Activated T-helper 2 cell treated with anti-CD3 and anti-CD28 coated beads, Interferon-gamma antibody, Interleukin-2, Interleukin-4, amounts not matched to agents 10 μg/mL and 5 μg/mL and 100 μg/mL, durations not matched to agents 14 hours and 24 hours and 36 hours (primary cell): ENCODE results near the gene SLC26A9. TPM values are rescaled to one million over a fixed set of nuclear protein-coding genes. Genes with fewer than 3 reads are reported as not detected.

ENCODE experiments used
- DNase-seq: peaks from one replicate; pipeline ENCODE4 v3.0.0; 2021; ENCODE audit warnings: low spot score
- H3K27ac Mint-ChIP-seq: one replicate; pipeline ENCODE4 v1.8.0; 2021; ENCODE audit warnings: mixed read lengths
- H3K27me3 Mint-ChIP-seq: one replicate; pipeline ENCODE4 v1.8.0; 2021; ENCODE audit warnings: low read depth, mixed read lengths
- H3K36me3 Mint-ChIP-seq: one replicate; pipeline ENCODE4 v1.8.0; 2021; ENCODE audit warnings: low read depth, mixed read lengths
- H3K4me1 Mint-ChIP-seq: one replicate; pipeline ENCODE4 v1.8.0; 2021; ENCODE audit warnings: low read depth, mixed read lengths
- H3K4me3 Mint-ChIP-seq: one replicate; pipeline ENCODE4 v1.8.0; 2021; ENCODE audit warnings: low read depth, mild to moderate bottlenecking, moderate library complexity, mixed read lengths
- H3K9me3 Mint-ChIP-seq: one replicate; pipeline ENCODE4 v1.8.0; 2021; ENCODE audit warnings: mixed read lengths
- intact Hi-C: fragments of 100-400 bp; cut with micrococcal nuclease; formaldehyde crosslinking; loops from one replicate; pipeline ENCODE4 v1.15.1; 2023
- total RNA-seq: library from RNA; stranded (reverse); gene quantifications from 2 replicates; pipeline ENCODE4 v1.2.3, GENCODE V29; 2022

The SLC26A9 gene
- total RNA-seq, 1 donor from 2014 or later = not detected

DNA sequence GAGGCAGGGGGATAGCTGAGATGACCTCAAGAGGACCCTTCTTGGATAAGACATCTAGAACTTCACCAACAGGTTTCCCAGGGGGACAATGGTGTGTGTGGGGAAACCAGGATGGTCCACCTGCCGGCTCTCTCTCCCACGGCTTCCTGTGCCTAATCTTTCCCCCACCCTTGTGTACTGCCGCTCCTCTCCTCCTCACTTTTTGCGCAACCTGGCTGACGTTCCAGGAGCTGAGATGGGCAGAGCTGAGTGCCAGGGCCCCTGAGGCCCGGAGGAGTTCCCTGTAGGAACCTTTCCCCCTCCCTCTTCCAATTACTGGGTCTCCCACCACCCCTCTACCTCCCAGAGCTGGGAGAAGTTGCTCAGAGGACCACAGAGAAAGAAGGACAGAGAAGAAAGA lies 6.9 kb downstream of the SLC26A9 start:
- intact Hi-C loops = no loop called here
- Mint-ChIP-seq H3K27ac (no peak overlapping the region), H3K27me3 (peaks cover 20% of the 10 kb centered on the region), H3K4me3 (no peak overlapping the region), H3K36me3 (no peaks in the 10 kb centered on the region), H3K4me1 (no peaks in the 10 kb centered on the region), H3K9me3 (no peaks in the 10 kb centered on the region)
- no peak for DNase-seq

DNA sequence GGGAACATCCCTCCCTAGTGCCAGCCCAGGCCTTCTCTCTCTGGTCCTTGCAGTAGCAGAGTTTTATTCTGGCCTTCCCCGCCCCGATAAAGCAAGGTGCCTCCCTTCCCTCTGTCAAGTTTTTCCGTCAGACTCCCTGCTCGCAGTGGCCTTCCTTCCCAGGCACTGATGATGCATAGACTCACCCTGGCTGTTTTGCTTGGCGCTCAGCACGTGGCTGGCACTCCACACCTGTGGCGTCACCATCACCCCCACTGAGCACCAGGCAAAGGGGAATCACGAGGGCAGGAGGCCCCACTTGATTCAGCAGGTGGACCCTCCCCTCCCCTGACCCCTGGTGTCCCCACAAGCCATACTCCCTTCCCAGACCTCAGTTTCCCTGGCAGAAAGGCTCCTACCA lies 7.4 kb downstream of the SLC26A9 start:
- Mint-ChIP-seq H3K4me3 (no peak overlapping the region), H3K9me3 (no peaks in the 10 kb centered on the region), H3K27ac (no peak overlapping the region), H3K4me1 (no peaks in the 10 kb centered on the region), H3K27me3 (peaks cover 20% of the 10 kb centered on the region), H3K36me3 (no peaks in the 10 kb centered on the region)
- DNase-seq = no peak
- intact Hi-C loops = no loop called here

DNA sequence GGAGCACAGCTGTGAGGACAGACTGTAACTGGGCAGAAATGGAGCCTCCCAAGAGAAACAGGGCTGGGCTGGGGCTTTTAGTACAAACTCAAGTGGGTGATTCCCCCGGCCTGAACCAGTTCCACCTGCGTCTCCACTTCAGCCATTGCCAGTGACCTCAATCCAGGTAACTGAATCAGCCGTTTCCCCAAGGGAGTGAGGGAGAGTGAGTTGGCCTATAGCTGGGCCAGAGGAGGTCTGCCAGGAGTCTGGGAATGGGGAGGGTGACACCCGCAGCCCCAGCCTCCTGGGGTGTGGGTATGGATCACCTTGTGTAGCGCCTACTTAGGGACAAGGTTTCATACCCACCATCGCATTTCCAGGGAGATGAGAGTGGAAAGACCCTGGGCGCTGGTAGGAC lies 8.5 kb downstream of the SLC26A9 start:
- Mint-ChIP-seq H3K36me3 (no peaks in the 10 kb centered on the region), H3K4me3 (no peak overlapping the region), H3K27me3 (peaks cover 25% of the 10 kb centered on the region), H3K9me3 (no peaks in the 10 kb centered on the region), H3K4me1 (no peaks in the 10 kb centered on the region), H3K27ac (no peak overlapping the region)
- no peak for DNase-seq
- intact Hi-C loops = no loop called here

DNA sequence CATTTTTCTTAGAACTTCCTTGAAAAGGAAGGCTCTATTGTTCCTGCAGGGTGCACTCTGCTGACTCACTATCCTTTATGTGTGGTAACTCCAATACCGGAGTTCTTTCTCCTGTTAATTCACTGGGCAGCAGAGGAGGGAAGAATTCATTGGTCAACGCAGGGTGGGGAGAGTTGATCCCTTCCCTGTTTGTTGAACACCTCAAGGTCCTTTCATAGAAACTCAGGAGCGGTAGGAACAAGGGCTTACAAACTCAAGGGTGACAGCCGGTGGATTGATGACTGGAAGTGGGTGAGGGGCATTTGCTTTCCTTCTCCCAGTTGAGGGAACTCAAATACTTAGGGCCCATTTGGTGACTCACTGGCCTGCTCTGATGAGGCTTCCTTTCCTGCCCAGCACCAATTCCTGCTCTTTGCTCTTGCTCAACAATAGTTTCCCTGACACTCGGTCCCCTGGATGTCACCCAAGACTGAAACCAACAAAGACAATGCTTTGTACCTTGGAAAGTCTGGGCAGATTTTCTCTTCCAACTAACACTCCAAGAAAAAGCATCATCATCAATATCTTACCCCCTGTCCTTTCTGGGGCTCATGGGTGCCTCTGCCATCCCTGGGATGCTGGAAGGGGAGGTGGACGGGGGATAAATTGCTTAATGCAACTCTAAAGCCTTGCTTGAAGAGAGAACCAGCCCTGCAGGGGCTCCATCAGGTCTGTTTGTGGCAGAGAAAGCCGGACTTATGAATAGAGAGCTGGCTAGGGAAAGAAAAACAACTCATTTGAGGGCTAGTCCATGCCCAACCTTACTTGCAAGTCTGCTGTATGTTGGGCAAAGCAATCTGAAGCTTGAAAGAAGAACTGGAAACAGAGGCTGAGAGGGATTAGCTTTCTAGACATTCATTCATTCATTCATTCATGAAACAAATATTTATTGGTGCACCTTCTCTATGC lies 9.3 kb downstream of the SLC26A9 start:
- Mint-ChIP-seq H3K9me3 (no peaks in the 10 kb centered on the region), H3K4me1 (no peaks in the 10 kb centered on the region), H3K4me3 (no peak overlapping the region), H3K27ac (no peak overlapping the region), H3K36me3 (no peaks in the 10 kb centered on the region), H3K27me3 (peaks cover 23% of the 10 kb centered on the region)
- DNase-seq = no peak
- intact Hi-C loops = no loop called here

DNA sequence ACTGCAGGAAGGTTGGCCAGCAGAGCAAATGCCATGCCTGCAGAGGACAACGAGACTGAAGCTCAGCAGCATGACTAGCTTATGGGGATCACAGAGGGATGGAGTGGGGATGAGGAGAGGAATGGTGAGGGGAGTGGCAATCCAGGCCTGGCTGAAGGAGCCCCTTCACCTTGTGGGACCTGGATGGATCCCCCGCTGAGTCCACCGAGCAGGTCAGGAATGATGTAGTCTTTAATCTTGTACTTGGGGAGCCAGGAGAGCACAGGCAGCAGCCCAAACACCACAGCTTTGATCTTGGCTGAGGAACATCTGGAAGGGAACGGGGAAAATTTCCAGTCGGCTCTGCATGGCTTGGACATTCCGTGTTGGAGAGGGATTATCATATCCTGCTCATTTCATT lies 10.5 kb downstream of the SLC26A9 start:
- no peak for DNase-seq
- H3K27ac Mint-ChIP-seq = no peak overlapping the region

DNA sequence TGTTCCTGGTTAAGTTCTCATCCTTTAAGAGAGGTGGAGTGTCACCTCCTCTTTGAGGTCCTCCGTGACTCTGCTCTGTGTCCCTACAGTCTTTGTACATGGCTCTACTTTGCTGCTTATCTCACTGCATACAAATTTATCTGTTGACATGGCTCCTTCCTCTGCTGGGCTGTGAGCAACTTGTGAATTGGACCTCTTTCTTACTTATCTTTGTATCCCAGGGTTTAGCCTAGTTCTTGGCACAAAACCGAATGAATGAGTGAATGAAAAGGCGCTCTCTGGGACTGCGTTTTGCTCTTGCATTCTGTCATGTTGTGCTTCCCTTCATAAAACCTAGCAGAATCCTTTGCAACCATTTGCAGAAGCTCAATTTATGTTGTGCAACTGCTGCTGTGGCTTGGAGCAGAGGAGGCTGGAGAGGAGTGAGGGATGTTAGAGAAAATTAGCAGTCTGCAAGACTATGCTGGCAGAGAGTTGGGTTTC lies 12.4 kb downstream of the SLC26A9 start:
- Mint-ChIP-seq H3K9me3 (no peaks in the 10 kb centered on the region), H3K36me3 (no peaks in the 10 kb centered on the region), H3K4me3 (no peak overlapping the region), H3K4me1 (no peaks in the 10 kb centered on the region), H3K27me3 (peaks cover 10% of the 10 kb centered on the region), H3K27ac (no peak overlapping the region)
- no peak for DNase-seq
- intact Hi-C loops = no loop called here

More for the DNA sequence above, 10.5 kb downstream of the SLC26A9 start:
- Mint-ChIP-seq H3K4me1 (no peaks in the 10 kb centered on the region), H3K9me3 (no peaks in the 10 kb centered on the region), H3K36me3 (no peaks in the 10 kb centered on the region), H3K4me3 (no peak overlapping the region), H3K27me3 (peaks cover 17% of the 10 kb centered on the region)
- intact Hi-C loops = no loop called here

DNA sequence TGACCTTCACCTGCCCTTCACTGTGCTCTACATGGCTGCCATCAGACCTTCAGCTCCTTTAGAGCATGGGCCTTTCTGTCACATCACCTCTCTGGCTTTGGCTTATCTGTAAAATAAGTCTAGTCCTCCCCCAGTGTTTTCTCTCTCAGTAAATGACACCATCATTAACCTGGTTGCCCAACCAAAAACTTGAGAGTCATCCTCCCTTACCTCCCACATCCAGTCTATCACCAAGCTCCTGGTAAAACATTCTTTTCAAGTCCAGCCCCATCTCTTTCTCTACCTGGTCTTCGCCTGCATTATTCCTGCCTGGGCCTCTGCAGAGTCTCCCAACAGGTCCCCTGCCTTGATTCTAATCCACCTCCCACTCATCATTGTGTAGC lies 13.1 kb downstream of the SLC26A9 start:
- H3K9me3 Mint-ChIP-seq = no peaks in the 10 kb centered on the region
- H3K4me3 Mint-ChIP-seq = no peak overlapping the region
- no peaks in the 10 kb centered on the region for H3K36me3 Mint-ChIP-seq
- intact Hi-C loops = no loop called here
- peaks cover 10% of the 10 kb centered on the region for H3K27me3 Mint-ChIP-seq
- DNase-seq = no peak
- H3K4me1 Mint-ChIP-seq = no peaks in the 10 kb centered on the region
- no peak overlapping the region for H3K27ac Mint-ChIP-seq

DNA sequence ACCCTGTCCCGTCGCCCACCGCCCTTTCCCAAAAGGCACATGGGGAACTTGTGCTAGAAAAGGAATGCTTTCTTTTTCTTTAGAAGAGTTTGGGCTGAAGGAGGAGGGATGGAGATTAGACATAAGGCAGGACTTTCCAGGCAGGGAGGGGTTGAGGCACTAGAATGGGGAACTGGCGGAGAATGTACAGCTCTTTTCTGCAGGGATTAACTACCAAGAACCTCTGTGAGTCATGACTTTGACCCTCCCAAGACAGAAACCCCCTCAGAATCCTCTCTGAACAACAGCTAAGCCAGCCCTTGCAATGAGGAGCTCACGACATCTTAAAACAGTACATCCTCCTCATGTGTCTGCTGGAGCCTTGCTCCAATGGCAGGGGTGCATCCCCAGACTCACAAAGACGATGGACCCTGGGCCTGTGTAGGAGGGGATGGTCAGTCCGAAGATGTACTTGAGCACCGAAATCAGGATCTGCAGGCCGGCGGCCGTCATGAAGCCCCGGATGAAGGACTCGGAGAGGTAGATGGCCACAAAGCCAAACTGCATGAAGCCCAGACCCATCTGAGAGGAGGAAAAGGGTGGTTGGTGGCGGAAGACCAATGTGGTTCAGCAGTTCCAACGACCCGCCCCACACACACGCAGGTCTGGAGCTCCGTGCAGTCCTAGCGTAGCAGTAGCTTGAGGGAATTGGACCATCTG lies 13.6 kb downstream of the SLC26A9 start:
- intact Hi-C loops = no loop called here
- Mint-ChIP-seq H3K36me3 (no peaks in the 10 kb centered on the region), H3K27me3 (peaks cover 10% of the 10 kb centered on the region), H3K9me3 (no peaks in the 10 kb centered on the region), H3K4me3 (no peak overlapping the region), H3K4me1 (no peaks in the 10 kb centered on the region), H3K27ac (no peak overlapping the region)
- DNase-seq = no peak

DNA sequence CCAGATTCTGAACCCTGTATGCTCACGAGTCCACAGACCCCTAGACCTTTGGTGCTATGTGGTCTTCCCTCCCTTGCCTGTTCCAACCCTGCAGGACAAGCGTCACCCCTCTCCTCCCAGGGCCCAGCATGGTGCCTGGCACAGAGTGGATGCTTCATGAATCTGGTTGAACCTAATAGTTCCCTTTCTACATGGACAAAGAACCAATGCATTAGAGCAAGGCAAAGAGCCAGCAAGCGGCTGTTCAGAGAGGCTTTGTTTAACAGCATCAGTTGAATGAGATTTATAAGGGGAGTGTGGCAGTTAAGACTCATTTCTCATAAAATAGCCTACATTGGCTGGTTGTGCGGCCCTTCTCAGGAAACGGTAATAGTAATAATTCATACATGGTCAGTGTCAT lies 14.9 kb downstream of the SLC26A9 start:
- no peaks in the 10 kb centered on the region for H3K4me1 Mint-ChIP-seq
- no peak overlapping the region for H3K4me3 Mint-ChIP-seq
- H3K27me3 Mint-ChIP-seq = peaks cover 10% of the 10 kb centered on the region
- H3K27ac Mint-ChIP-seq = no peak overlapping the region
- intact Hi-C loops = no loop called here
- no peaks in the 10 kb centered on the region for H3K9me3 Mint-ChIP-seq
- H3K36me3 Mint-ChIP-seq = no peaks in the 10 kb centered on the region
- no peak for DNase-seq

DNA sequence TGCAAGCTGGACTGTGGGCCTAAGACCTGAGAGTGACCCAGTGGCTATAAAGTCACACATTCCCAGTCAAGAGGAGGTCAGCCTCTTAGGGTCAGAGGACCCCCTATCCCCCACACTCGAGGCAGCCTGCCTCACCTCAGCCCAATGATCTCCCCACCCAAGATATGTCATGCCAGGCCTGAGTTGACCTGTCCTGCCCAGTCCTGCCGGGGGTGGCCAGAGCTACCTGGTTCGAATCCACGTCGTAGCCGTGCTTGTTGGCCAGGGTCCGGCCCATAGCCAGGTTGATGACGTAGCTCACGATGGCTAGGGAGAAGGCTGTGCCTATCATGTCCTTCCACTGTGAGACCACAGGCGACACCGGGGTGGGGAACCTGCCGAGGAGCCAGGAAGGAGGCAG lies 15.6 kb downstream of the SLC26A9 start:
- H3K4me1 Mint-ChIP-seq = no peaks in the 10 kb centered on the region
- no peaks in the 10 kb centered on the region for H3K9me3 Mint-ChIP-seq
- no peaks in the 10 kb centered on the region for H3K36me3 Mint-ChIP-seq
- no peak for DNase-seq
- no peak overlapping the region for H3K4me3 Mint-ChIP-seq
- H3K27ac Mint-ChIP-seq = no peak overlapping the region
- H3K27me3 Mint-ChIP-seq = peaks cover 8% of the 10 kb centered on the region
- intact Hi-C loops = no loop called here

DNA sequence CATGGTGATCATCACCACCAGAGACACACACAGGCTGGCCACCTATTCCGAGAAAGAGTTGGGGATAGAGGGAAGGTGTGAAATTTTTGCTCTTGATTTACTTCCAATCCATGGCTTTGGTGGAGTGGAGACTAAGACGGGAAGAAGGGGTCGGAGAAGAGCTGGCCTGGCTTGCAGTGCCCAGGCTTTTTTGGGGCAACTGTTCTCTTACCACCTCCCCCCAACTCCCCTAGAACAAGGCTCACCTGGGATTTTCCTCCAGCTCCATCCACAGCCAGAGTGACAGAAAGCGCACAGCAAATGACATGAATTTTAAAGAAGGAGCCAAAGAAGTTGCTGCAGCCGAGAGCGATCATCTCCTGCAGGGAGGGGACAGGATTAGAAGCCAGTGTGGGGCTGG lies 16.0 kb downstream of the SLC26A9 start:
- H3K9me3 Mint-ChIP-seq = no peaks in the 10 kb centered on the region
- no peak for DNase-seq
- H3K27ac Mint-ChIP-seq = no peak overlapping the region
- H3K4me1 Mint-ChIP-seq = no peaks in the 10 kb centered on the region
- H3K36me3 Mint-ChIP-seq = no peaks in the 10 kb centered on the region
- intact Hi-C loops = no loop called here
- no peak overlapping the region for H3K4me3 Mint-ChIP-seq
- H3K27me3 Mint-ChIP-seq = peaks cover 5% of the 10 kb centered on the region

DNA sequence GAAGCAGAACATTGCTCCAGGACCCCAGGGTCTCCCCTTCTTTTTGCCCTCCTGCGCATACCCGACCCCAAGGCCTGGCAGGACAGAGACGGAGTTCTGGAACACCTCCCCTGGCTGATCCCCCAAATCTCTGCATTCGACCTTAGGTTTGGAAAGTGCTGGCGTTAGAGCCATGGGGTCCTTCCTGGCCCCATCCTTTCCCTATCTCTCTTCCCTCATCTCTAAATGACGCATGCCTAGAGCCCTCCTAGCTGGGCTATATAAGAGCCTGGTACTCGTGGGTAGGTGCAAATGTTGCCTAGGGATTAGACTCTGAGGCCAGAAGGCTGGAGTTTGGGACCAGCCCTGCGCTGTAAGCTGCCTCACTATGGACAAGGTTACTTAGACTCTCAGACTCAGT lies 16.6 kb downstream of the SLC26A9 start:
- Mint-ChIP-seq H3K4me3 (no peak overlapping the region), H3K4me1 (no peaks in the 10 kb centered on the region), H3K27ac (no peak overlapping the region), H3K36me3 (no peaks in the 10 kb centered on the region), H3K27me3 (peaks cover 5% of the 10 kb centered on the region), H3K9me3 (no peaks in the 10 kb centered on the region)
- intact Hi-C loops = no loop called here
- no peak for DNase-seq

DNA sequence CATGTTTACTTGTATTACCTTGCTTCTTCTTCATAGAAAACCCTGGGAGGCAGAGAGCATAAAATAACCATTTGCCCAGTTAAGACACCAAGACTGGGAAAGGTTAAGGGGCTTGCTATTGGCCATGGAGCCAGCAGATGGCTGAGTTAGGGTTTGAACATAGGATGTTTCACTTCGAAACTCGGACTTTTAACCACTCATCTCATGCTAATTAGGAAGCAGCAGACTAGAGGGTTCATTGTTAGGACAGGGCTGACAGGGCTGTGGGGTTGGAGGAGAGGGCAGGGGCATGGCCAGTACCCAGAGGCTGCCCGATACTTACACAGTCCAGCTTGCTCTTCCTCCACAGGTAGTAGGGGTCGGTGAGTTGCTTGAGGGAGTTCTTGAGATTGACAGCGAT lies 17.0 kb downstream of the SLC26A9 start:
- peaks cover 5% of the 10 kb centered on the region for H3K27me3 Mint-ChIP-seq

More for the DNA sequence above, 17.0 kb downstream of the SLC26A9 start:
- Mint-ChIP-seq H3K4me3 (no peak overlapping the region), H3K36me3 (no peaks in the 10 kb centered on the region), H3K4me1 (no peaks in the 10 kb centered on the region), H3K9me3 (no peaks in the 10 kb centered on the region), H3K27ac (no peak overlapping the region)
- no peak for DNase-seq
- intact Hi-C loops = no loop called here
